ENCODE results near the gene MSGN1.

MSGN1 gene

GRCh38 chr2:17804358-17804757 lies 11.9 kb upstream of the MSGN1 start:
- H3K4me3 ChIP-seq (ENCODE audit: low read depth in 1 of 5, low read length in 5 of 5) = no peak overlapping the region
- H3K36me3 ChIP-seq (ENCODE audit: control insufficient read depth in 5 of 5, insufficient read depth in 5 of 5, low read length in 5 of 5) = no peaks in the 10 kb centered on the region
- no peaks in the 10 kb centered on the region for H3K9me3 ChIP-seq (ENCODE audit: control insufficient read depth in 5 of 5, low read length in 5 of 5)
- no peak overlapping the region for H3K27ac ChIP-seq (ENCODE audit: low read depth, low read length)
- H3K4me1 ChIP-seq (ENCODE audit: control insufficient read depth in 5 of 5, insufficient read depth in 5 of 5, low read length in 5 of 5) = no peaks in the 10 kb centered on the region
- H3K27me3 ChIP-seq (ENCODE audit: control insufficient read depth in 5 of 5, insufficient read depth in 4 of 5, low read length in 5 of 5) = no peaks in the 10 kb centered on the region
- H3K9ac ChIP-seq (ENCODE audit: low read length in 5 of 5) = no peak overlapping the region

GRCh38 chr2:17805166-17805565 lies 11.1 kb upstream of the MSGN1 start:
- Histone ChIP-seq H3K27ac (ENCODE audit: low read depth, low read length) (no peak overlapping the region), H3K4me1 (ENCODE audit: control insufficient read depth in 5 of 5, insufficient read depth in 5 of 5, low read length in 5 of 5) (no peaks in the 10 kb centered on the region), H3K4me3 (ENCODE audit: low read depth in 1 of 5, low read length in 5 of 5) (no peak overlapping the region), H3K36me3 (ENCODE audit: control insufficient read depth in 5 of 5, insufficient read depth in 5 of 5, low read length in 5 of 5) (no peaks in the 10 kb centered on the region), H3K27me3 (ENCODE audit: control insufficient read depth in 5 of 5, insufficient read depth in 4 of 5, low read length in 5 of 5) (no peaks in the 10 kb centered on the region), H3K9ac (ENCODE audit: low read length in 5 of 5) (no peak overlapping the region), H3K9me3 (ENCODE audit: control insufficient read depth in 5 of 5, low read length in 5 of 5) (no peaks in the 10 kb centered on the region)

GRCh38 chr2:17805717-17806363 lies 10.4 kb upstream of the MSGN1 start:
- no peak overlapping the region for H3K4me3 ChIP-seq (ENCODE audit: low read depth in 1 of 5, low read length in 5 of 5)
- H3K4me1 ChIP-seq (ENCODE audit: control insufficient read depth in 5 of 5, insufficient read depth in 5 of 5, low read length in 5 of 5) = no peaks in the 10 kb centered on the region
- no peak overlapping the region for H3K9ac ChIP-seq (ENCODE audit: low read length in 5 of 5)
- H3K27me3 ChIP-seq (ENCODE audit: control insufficient read depth in 5 of 5, insufficient read depth in 4 of 5, low read length in 5 of 5) = no peaks in the 10 kb centered on the region
- no peaks in the 10 kb centered on the region for H3K36me3 ChIP-seq (ENCODE audit: control insufficient read depth in 5 of 5, insufficient read depth in 5 of 5, low read length in 5 of 5)
- no peak overlapping the region for H3K27ac ChIP-seq (ENCODE audit: low read depth, low read length)
- H3K9me3 ChIP-seq (ENCODE audit: control insufficient read depth in 5 of 5, low read length in 5 of 5) = no peaks in the 10 kb centered on the region

GRCh38 chr2:17813010-17813741 lies 3.1 kb upstream of the MSGN1 start:
- H3K27me3 ChIP-seq (ENCODE audit: control insufficient read depth in 5 of 5, insufficient read depth in 4 of 5, low read length in 5 of 5) = no peaks in the 10 kb centered on the region
- no peaks in the 10 kb centered on the region for H3K4me1 ChIP-seq (ENCODE audit: control insufficient read depth in 5 of 5, insufficient read depth in 5 of 5, low read length in 5 of 5)
- H3K9me3 ChIP-seq (ENCODE audit: control insufficient read depth in 5 of 5, low read length in 5 of 5) = no peaks in the 10 kb centered on the region
- no peak overlapping the region for H3K27ac ChIP-seq (ENCODE audit: low read depth, low read length)
- no peak overlapping the region for H3K4me3 ChIP-seq (ENCODE audit: low read depth in 1 of 5, low read length in 5 of 5)
- no peaks in the 10 kb centered on the region for H3K36me3 ChIP-seq (ENCODE audit: control insufficient read depth in 5 of 5, insufficient read depth in 5 of 5, low read length in 5 of 5)
- no peak overlapping the region for H3K9ac ChIP-seq (ENCODE audit: low read length in 5 of 5)

GRCh38 chr2:17813742-17814473 lies 2.4 kb upstream of the MSGN1 start:
- no peak overlapping the region for H3K4me3 ChIP-seq (ENCODE audit: low read depth in 1 of 5, low read length in 5 of 5)
- no peaks in the 10 kb centered on the region for H3K27me3 ChIP-seq (ENCODE audit: control insufficient read depth in 5 of 5, insufficient read depth in 4 of 5, low read length in 5 of 5)
- no peaks in the 10 kb centered on the region for H3K9me3 ChIP-seq (ENCODE audit: control insufficient read depth in 5 of 5, low read length in 5 of 5)
- no peaks in the 10 kb centered on the region for H3K36me3 ChIP-seq (ENCODE audit: control insufficient read depth in 5 of 5, insufficient read depth in 5 of 5, low read length in 5 of 5)
- no peaks in the 10 kb centered on the region for H3K4me1 ChIP-seq (ENCODE audit: control insufficient read depth in 5 of 5, insufficient read depth in 5 of 5, low read length in 5 of 5)
- no peak overlapping the region for H3K27ac ChIP-seq (ENCODE audit: low read depth, low read length)
- no peak overlapping the region for H3K9ac ChIP-seq (ENCODE audit: low read length in 5 of 5)

- H3K4me1 ChIP-seq (ENCODE audit: control insufficient read depth in 5 of 5, insufficient read depth in 5 of 5, low read length in 5 of 5) = no peaks in the 10 kb centered on the region
- no peaks in the 10 kb centered on the region for H3K9me3 ChIP-seq (ENCODE audit: control insufficient read depth in 5 of 5, low read length in 5 of 5)
- no peaks in the 10 kb centered on the region for H3K36me3 ChIP-seq (ENCODE audit: control insufficient read depth in 5 of 5, insufficient read depth in 5 of 5, low read length in 5 of 5)
- H3K27me3 ChIP-seq (ENCODE audit: control insufficient read depth in 5 of 5, insufficient read depth in 4 of 5, low read length in 5 of 5) = no peaks in the 10 kb centered on the region
- no peak overlapping the region for H3K9ac ChIP-seq (ENCODE audit: low read length in 5 of 5)
- no peak overlapping the region for H3K4me3 ChIP-seq (ENCODE audit: low read depth in 1 of 5, low read length in 5 of 5)
- H3K27ac ChIP-seq (ENCODE audit: low read depth, low read length) = no peak overlapping the region
Measured at GRCh38 chr2:17814601-17815000, 1.7 kb upstream of the MSGN1 start.

- H3K27me3 ChIP-seq (ENCODE audit: control insufficient read depth in 5 of 5, insufficient read depth in 4 of 5, low read length in 5 of 5) = no peaks in the 10 kb centered on the region
- no peaks in the 10 kb centered on the region for H3K9me3 ChIP-seq (ENCODE audit: control insufficient read depth in 5 of 5, low read length in 5 of 5)
- peaks cover 0 to 3% (median 0%) of the 10 kb centered on the region in 5 donors for H3K4me1 ChIP-seq (ENCODE audit: control insufficient read depth in 5 of 5, insufficient read depth in 5 of 5, low read length in 5 of 5)
- no peak overlapping the region for H3K9ac ChIP-seq (ENCODE audit: low read length in 5 of 5)
- H3K36me3 ChIP-seq (ENCODE audit: control insufficient read depth in 5 of 5, insufficient read depth in 5 of 5, low read length in 5 of 5) = no peaks in the 10 kb centered on the region
- no peak overlapping the region for H3K4me3 ChIP-seq (ENCODE audit: low read depth in 1 of 5, low read length in 5 of 5)
- no peak overlapping the region for H3K27ac ChIP-seq (ENCODE audit: low read depth, low read length)
Measured at GRCh38 chr2:17815468-17816184, 634 bp upstream of the MSGN1 start.

GRCh38 chr2:17818235-17818815 lies 2.1 kb downstream of the MSGN1 start:
- H3K4me3 ChIP-seq (ENCODE audit: low read depth in 1 of 5, low read length in 5 of 5) = no peak overlapping the region
- H3K27me3 ChIP-seq (ENCODE audit: control insufficient read depth in 5 of 5, insufficient read depth in 4 of 5, low read length in 5 of 5) = no peaks in the 10 kb centered on the region
- peaks cover 0 to 23% (median 6%) of the 10 kb centered on the region in 5 donors for H3K4me1 ChIP-seq (ENCODE audit: control insufficient read depth in 5 of 5, insufficient read depth in 5 of 5, low read length in 5 of 5)
- no peaks in the 10 kb centered on the region for H3K9me3 ChIP-seq (ENCODE audit: control insufficient read depth in 5 of 5, low read length in 5 of 5)
- no peaks in the 10 kb centered on the region for H3K36me3 ChIP-seq (ENCODE audit: control insufficient read depth in 5 of 5, insufficient read depth in 5 of 5, low read length in 5 of 5)
- no peak overlapping the region for H3K27ac ChIP-seq (ENCODE audit: low read depth, low read length)
- no peak overlapping the region for H3K9ac ChIP-seq (ENCODE audit: low read length in 5 of 5)

GRCh38 chr2:17821080-17821479 lies 4.8 kb downstream of the MSGN1 start:
- Histone ChIP-seq H3K9me3 (ENCODE audit: control insufficient read depth in 5 of 5, low read length in 5 of 5) (no peaks in the 10 kb centered on the region), H3K27me3 (ENCODE audit: control insufficient read depth in 5 of 5, insufficient read depth in 4 of 5, low read length in 5 of 5) (peaks cover 0 to 2% (median 0%) of the 10 kb centered on the region in 5 donors), H3K4me3 (ENCODE audit: low read depth in 1 of 5, low read length in 5 of 5) (no peak overlapping the region), H3K27ac (ENCODE audit: low read depth, low read length) (no peak overlapping the region), H3K9ac (ENCODE audit: low read length in 5 of 5) (no peak overlapping the region), H3K36me3 (ENCODE audit: control insufficient read depth in 5 of 5, insufficient read depth in 5 of 5, low read length in 5 of 5) (no peaks in the 10 kb centered on the region), H3K4me1 (ENCODE audit: control insufficient read depth in 5 of 5, insufficient read depth in 5 of 5, low read length in 5 of 5) (peaks cover 0 to 23% (median 6%) of the 10 kb centered on the region in 5 donors)

Measured in subcutaneous abdominal adipose tissue (tissue), 5 donors.